ENCODE measurements around the gene CCSER2. TPM values are rescaled to one million over a fixed set of nuclear protein-coding genes. Genes with fewer than 3 reads are reported as not detected.

Gene CCSER2
- total RNA-seq, 1 donor from 2014 or later, result 49.6 TPM

DNA sequence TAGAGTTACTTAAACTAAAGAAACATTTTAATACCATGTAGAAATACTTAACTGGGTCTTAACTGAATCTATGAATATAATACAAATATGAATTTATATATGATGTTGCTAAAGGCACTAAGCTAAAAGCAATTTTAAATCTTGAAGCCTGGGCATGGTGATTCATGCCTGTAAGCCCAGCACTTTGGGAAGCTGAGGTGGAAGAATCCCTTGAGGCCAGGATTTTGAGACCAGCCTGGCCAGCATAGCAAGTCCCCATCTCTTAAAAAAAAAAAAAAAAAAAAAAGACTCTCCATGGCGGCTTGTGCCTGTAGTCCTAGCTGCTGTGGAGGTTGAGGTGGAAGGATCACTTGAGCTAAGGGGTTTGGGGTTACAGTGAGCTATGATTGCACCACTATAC lies 95.3 kb downstream of the CCSER2 start:
- Mint-ChIP-seq H3K27me3 (no peaks in the 10 kb centered on the region), H3K27ac (no peak overlapping the region), H3K36me3 (ENCODE audit: insufficient read depth) (peaks cover 28% of the 10 kb centered on the region), H3K4me3 (ENCODE audit: low read depth) (no peak overlapping the region), H3K4me1 (ENCODE audit: low read depth) (peaks cover 9% of the 10 kb centered on the region), H3K9me3 (ENCODE audit: low read depth) (peaks cover 6% of the 10 kb centered on the region)
- TF ChIP-seq, protein P1, sequence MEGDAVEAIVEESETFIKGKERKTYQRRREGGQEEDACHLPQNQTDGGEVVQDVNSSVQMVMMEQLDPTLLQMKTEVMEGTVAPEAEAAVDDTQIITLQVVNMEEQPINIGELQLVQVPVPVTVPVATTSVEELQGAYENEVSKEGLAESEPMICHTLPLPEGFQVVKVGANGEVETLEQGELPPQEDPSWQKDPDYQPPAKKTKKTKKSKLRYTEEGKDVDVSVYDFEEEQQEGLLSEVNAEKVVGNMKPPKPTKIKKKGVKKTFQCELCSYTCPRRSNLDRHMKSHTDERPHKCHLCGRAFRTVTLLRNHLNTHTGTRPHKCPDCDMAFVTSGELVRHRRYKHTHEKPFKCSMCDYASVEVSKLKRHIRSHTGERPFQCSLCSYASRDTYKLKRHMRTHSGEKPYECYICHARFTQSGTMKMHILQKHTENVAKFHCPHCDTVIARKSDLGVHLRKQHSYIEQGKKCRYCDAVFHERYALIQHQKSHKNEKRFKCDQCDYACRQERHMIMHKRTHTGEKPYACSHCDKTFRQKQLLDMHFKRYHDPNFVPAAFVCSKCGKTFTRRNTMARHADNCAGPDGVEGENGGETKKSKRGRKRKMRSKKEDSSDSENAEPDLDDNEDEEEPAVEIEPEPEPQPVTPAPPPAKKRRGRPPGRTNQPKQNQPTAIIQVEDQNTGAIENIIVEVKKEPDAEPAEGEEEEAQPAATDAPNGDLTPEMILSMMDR (IDR thresholded peaks at IDR 0.05; ENCODE audit: unreplicated experiment), result no peak
- no peak for DNase-seq (ENCODE audit: low spot score, unreplicated experiment)

DNA sequence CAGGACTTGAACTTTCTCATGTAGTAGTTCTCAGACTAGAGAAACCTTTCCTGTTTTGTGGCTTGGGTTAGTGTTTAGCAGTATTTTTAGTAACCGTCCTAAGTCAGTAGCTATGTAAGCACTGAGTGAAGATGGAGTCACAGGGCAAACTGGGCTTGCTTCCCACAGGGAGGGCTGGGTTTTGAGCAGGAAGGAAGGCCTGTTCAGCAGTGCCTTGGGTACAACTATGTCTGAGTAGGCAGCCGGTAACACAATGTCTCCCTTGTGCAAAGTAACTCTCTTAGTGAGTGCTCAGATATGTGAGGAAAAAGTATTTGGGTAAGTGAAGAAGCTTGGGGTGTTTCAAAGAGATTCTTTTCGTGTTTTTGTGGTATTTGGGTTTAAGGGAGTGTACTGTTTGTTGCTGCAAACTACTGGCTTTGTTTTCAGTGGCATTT lies 96.4 kb downstream of the CCSER2 start:
- H3K4me3 Mint-ChIP-seq (ENCODE audit: low read depth), result no peak overlapping the region
- no peak for DNase-seq (ENCODE audit: low spot score, unreplicated experiment)
- H3K4me1 Mint-ChIP-seq (ENCODE audit: low read depth), result peaks cover 9% of the 10 kb centered on the region
- peaks cover 30% of the 10 kb centered on the region for H3K36me3 Mint-ChIP-seq (ENCODE audit: insufficient read depth)
- peak overlapping the region; percentile 85 for H3K27ac Mint-ChIP-seq
- no peaks in the 10 kb centered on the region for H3K27me3 Mint-ChIP-seq
- TF ChIP-seq, protein P1 (IDR thresholded peaks at IDR 0.05; ENCODE audit: unreplicated experiment), result no peak
- H3K9me3 Mint-ChIP-seq (ENCODE audit: low read depth), result peaks cover 7% of the 10 kb centered on the region

DNA sequence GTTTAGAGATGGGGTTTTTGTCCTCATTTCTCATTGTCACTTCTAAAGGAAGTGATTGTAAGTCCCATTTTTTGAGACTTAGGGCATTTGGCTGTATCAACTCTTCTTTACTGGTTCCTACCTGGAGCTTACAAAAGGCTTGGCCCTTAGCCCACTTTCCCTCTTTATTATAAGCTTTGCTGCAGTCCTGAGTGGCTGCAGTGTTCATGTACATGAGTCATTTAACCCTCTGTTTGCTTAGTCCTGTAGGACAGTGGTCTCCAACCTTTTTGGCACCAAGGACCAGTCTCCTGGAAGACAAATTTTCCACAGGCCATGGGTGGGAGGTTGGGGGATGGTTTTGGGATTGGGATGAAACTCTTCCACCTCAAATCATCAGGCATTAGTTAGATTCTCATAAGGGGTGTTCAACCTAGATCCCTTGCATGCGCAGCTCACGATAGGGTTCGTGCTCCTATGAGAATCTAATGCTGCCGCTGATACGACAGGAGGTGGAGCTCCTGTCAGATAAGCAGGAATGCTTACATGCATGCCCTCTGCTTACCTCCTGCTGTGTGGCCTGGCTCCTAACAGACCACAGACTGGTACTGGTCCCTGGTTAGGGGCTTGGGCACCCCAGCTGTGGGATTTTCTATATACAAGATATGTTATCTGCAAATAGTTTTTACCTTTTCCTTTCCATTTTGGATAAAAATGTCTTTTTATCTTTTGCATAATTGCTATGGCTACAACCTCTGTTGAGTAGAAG lies 99.7 kb downstream of the CCSER2 start:
- Mint-ChIP-seq H3K27me3 (no peaks in the 10 kb centered on the region), H3K36me3 (ENCODE audit: insufficient read depth) (peaks cover 12% of the 10 kb centered on the region), H3K9me3 (ENCODE audit: low read depth) (peaks cover 3% of the 10 kb centered on the region), H3K27ac (peak overlapping the region; percentile 7), H3K4me1 (ENCODE audit: low read depth) (peaks cover 13% of the 10 kb centered on the region), H3K4me3 (ENCODE audit: low read depth) (no peak overlapping the region)
- TF ChIP-seq, protein P1 (IDR thresholded peaks at IDR 0.05; ENCODE audit: unreplicated experiment), result no peak
- DNase-seq (ENCODE audit: low spot score, unreplicated experiment), result no peak

DNA sequence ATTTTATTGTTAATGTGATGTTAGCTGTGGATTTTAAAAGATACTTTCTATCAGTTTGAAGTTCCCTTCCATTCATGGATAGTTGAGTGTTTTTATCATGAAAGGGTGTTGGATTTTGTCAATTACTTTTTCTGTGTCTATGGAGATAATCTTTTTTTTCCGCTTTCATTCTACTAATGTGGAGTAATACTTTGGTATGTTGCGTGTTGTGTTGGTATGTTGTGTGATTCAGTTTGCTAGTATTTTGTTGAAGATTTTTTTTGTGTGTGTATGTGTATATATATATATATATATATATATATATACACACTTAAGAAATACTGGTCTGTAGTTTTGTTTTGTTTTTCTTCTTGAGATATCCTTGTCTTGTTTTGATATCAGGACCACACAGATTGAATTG lies 100.3 kb downstream of the CCSER2 start:
- Mint-ChIP-seq H3K27ac (no peak overlapping the region), H3K4me3 (ENCODE audit: low read depth) (no peak overlapping the region), H3K4me1 (ENCODE audit: low read depth) (peaks cover 18% of the 10 kb centered on the region), H3K36me3 (ENCODE audit: insufficient read depth) (peaks cover 12% of the 10 kb centered on the region), H3K27me3 (no peaks in the 10 kb centered on the region), H3K9me3 (ENCODE audit: low read depth) (peaks cover 3% of the 10 kb centered on the region)
- no peak for DNase-seq (ENCODE audit: low spot score, unreplicated experiment)
- TF ChIP-seq, protein P1 (IDR thresholded peaks at IDR 0.05; ENCODE audit: unreplicated experiment), result no peak

DNA sequence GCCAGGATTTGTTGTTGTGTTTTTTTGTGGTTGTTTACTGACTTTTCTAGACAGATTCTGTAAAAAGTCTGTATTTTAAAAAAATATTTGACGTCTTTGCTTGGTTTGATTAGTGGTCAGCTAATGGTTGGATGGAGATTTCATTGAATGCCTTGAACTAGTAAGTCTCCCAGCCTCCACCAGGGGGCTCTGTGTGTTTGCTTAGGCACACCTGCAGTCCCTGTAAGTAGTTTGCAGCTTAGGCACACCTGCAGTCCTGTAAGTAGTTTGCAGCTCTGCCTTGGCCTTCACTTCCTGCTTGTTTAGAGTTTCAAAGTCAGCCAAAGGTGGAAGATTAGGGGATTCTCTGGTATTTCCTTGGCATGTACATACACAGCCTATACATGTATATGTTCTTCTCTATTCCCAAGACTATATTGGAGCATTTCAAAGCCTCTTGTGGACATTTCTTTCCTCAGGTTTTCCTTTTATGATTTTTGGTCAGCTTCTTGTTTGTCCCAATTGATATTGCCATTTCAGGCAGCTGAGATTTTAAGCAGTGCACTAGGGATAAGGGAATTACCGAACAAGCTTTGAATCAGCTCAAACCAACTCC lies 101.6 kb downstream of the CCSER2 start:
- Mint-ChIP-seq H3K4me1 (ENCODE audit: low read depth) (peaks cover 15% of the 10 kb centered on the region), H3K9me3 (ENCODE audit: low read depth) (peaks cover 3% of the 10 kb centered on the region), H3K27ac (no peak overlapping the region), H3K27me3 (no peaks in the 10 kb centered on the region), H3K36me3 (ENCODE audit: insufficient read depth) (peaks cover 13% of the 10 kb centered on the region), H3K4me3 (ENCODE audit: low read depth) (no peak overlapping the region)
- DNase-seq (ENCODE audit: low spot score, unreplicated experiment), result peak; percentile 22
- TF ChIP-seq, protein P1 (IDR thresholded peaks at IDR 0.05; ENCODE audit: unreplicated experiment), result peak; percentile 63
